GM23248 (cell line): ENCODE data around the gene NPC1L1.

Source experiments
- EZH2 ChIP-seq: fragments of 200-600 bp; sonication (generic); IDR thresholded peaks from 2 replicates; pipeline ENCODE4 v1.6.1; 2018; ENCODE audit warnings: antibody characterized with exemption, mild to moderate bottlenecking; ENCODE audit not compliant: insufficient read depth, poor library complexity, severe bottlenecking
- EZH2phosphoT487 ChIP-seq: fragments of 200-600 bp; sonication (generic); IDR thresholded peaks from 2 replicates; pipeline ENCODE4 v1.6.1; 2018; ENCODE audit warnings: antibody characterized with exemption, moderate library complexity, mild to moderate bottlenecking, low read depth; ENCODE audit not compliant: insufficient read depth

- TF ChIP-seq EZH2phosphoT487 (no peak), EZH2 (no peak)
Measured at GRCh38 chr7:44476313-44476712, 64.8 kb downstream of the NPC1L1 start.
